ENCODE results near the gene MAL.

GRCh38 chr2:95042472-95043271, 17.2 kb downstream of the MAL start:
- TF ChIP-seq TARDBP (IDR thresholded peaks at IDR 0.05) = no peak
- no peak for TF ChIP-seq SP1 (IDR thresholded peaks at IDR 0.05)
- TF ChIP-seq SUZ12 (IDR thresholded peaks at IDR 0.05) = no peak
- no peak for TF ChIP-seq NFRKB (IDR thresholded peaks at IDR 0.05)
- no peak for TF ChIP-seq FOXA1 (IDR thresholded peaks at IDR 0.05)
- TF ChIP-seq FOXM1 (IDR thresholded peaks at IDR 0.05; ENCODE audit: borderline replicate concordance) = no peak
- TF ChIP-seq, protein P1, sequence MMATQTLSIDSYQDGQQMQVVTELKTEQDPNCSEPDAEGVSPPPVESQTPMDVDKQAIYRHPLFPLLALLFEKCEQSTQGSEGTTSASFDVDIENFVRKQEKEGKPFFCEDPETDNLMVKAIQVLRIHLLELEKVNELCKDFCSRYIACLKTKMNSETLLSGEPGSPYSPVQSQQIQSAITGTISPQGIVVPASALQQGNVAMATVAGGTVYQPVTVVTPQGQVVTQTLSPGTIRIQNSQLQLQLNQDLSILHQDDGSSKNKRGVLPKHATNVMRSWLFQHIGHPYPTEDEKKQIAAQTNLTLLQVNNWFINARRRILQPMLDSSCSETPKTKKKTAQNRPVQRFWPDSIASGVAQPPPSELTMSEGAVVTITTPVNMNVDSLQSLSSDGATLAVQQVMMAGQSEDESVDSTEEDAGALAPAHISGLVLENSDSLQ (IDR thresholded peaks at IDR 0.05) = no peak
- no peak for TF ChIP-seq FOXK2 (IDR thresholded peaks at IDR 0.05)
- TF ChIP-seq ARNT (IDR thresholded peaks at IDR 0.05) = no peak
- no peak for TF ChIP-seq CTBP1 (IDR thresholded peaks at IDR 0.05; ENCODE audit: borderline replicate concordance)
- TF ChIP-seq LEF1 (IDR thresholded peaks at IDR 0.05; ENCODE audit: borderline replicate concordance) = no peak
- no peak for TF ChIP-seq L3MBTL2 (conservative IDR thresholded peaks at IDR 0.05)
